EL (cell line): Measurements from ENCODE around the gene SPATA2L.
"Not testable (repeated sequence)": the region's sequence is repeated elsewhere in the genome, so short reads cannot be mapped to it uniquely, and the experiment has no call there.

Source experiments
- DNase-seq: peaks from one replicate; pipeline ENCODE4 v3.0.0-alpha.2; 2016

Gene SPATA2L

DNA sequence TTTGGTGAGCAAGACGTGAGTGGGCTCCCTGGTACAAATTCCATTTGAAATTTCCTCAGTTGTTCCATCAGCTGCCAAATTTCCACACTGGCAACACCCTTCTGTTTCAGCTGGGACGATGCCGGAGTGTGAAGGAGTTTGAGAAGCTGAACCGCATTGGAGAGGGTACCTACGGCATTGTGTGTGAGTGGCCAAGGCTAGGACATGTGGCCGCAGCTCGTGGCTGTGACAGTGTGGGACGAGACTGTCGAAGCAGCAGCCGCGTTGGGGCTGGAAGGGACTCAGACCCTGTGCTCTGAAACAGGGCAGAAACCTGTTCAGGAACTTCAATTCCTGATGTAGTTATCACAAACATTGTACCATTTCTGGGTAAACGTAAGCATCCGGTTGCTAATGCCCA is 12.4 kb downstream of the SPATA2L start:
- DNase-seq = no peak

DNA sequence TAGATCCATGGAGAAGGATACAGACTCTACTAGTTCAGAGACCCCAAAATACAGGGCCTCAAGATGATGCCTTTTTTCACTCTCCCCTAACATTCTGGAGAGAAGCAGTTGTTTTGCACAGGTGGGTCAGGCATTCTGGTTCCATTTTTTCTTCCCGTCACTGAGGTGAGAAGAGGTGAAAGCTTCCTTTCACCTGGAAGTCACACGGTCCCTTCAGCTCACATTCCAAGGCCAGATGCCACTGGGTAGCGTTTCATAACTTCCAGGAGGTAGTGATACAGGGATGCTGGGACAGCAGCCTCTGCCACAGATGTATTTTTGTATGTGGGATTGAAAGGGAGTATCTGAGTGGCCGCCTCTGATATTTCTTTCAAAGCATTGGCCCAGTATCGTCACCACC is 13.1 kb downstream of the SPATA2L start:
- no peak for DNase-seq

GRCh38 chr16:89687092-89687940 is 14.2 kb downstream of the SPATA2L start:
- peak; percentile 50 for DNase-seq

DNA sequence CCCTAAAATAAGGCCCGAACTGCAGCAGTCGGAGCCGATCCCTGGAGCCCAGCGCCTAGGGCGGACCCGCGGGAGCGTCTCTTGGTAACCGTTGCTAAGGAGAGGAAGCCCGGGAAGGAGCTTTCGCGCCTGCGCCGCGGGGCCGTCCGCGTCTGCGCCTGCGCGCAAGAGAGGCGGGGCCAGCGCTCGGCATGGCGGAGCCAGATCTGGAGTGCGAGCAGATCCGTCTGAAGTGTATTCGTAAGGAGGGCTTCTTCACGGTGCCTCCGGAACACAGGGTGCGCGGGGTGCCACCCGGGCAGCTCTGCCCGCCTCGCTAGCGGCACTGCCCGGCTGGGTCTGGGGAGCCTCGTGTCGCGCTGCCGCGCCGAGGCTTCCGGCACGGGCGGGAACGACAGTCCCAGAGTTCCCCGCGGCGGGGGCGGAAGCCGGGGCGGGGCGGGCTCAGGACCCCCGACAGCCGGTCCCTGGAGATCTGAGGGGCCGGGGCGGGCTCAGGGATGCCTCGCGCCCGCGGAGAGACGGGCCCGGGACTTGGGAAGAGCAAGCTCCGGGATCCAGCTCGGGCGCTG is 14.9 kb downstream of the SPATA2L start, which contains the start of gene CDK10:
TSS of gene CDK10 (plus strand) at position 170 of the 572 bp plus-strand sequence. CDS start at position 192, 22 bp downstream.
- peak; percentile 89 for DNase-seq

DNA sequence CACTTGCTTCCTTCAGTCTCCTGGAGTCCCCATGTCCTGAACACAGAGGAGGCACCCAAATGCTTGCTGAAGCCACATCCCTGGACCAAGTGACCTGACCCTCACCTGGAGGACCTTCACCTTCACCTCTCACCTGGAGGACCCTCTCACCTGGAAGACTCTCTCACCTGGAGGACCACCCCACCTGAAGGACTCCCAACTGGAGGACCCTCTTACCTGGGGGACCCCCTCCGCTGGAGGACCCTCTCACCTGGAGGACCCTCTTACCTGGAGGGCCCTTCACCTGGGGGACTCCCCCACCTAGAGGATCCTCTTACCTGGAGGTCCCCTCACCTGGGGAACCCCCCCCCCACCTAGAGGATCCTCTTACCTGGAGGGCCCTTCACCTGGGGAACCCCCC is 15.6 kb downstream of the SPATA2L start:
- no peak for DNase-seq

DNA sequence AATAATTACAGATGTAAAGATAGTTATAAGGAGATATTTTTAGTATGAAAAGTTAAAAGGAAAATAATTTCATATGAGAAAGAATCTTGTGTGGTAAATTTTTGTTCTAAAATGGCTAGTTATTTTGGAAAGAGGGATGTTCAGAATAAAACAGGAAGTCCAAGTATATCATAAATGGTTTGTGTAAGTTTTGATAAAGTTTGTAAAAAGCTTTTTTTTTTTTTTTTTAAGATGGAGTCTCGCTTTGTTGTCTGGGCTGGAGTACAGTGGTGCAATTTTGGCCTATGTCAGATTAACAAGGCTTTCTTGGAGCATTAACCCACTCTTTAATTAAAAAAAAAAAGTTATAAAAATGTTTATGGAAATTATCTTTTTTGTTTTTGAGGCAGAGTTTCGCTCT is 23.2 kb downstream of the SPATA2L start:
- no peak for DNase-seq

- no peak for DNase-seq
Observed at GRCh38 chr16:89672177-89672941, 29.1 kb downstream of the SPATA2L start.

GRCh38 chr16:89671565-89671964 is 29.9 kb downstream of the SPATA2L start:
- DNase-seq = not testable (repeated sequence)

DNA sequence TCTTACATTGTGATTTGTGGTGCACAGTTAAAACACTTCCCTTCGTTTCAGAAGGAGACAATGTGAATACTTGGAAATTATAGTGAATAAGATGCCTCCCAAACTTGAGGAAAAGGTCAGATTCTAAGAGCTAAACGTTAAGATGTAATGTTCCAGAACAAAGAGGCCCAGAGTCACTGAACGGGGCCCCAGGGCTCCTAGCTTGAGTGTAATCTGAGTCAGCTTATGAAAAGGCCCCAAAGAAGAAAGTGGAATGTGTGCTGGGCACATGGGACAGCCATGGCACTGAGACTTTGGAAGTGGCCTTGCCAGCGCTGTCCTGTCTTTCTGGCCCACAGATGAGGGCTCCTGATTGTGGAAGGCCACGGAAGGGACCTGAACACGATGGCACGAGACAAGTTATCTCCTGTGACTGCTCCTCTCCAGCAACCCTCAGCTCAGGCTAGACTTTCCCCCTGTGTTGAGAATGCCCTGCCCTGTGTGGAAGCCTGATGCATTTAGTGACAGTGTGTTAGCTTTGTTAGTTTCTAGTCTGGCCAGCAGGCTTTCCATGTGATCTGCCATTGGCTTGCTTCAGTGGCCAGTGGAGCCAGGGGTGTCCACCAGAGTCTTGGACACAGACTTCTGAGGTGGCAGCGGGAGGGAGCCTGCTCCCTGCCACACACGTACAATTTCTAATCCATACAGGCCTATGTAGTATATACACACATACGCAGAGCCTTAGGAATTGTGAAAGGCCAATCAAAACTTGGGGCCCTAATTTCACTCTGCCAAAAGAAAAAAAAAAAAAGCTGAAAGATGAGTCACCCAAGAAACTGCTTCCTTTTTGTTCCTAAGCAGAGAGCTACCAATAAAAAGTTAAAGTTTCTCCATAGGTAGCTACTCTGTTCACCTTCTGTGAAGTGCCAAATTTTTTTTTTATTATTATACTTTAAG is 30.7 kb downstream of the SPATA2L start:
- DNase-seq = peak; percentile 43

DNA sequence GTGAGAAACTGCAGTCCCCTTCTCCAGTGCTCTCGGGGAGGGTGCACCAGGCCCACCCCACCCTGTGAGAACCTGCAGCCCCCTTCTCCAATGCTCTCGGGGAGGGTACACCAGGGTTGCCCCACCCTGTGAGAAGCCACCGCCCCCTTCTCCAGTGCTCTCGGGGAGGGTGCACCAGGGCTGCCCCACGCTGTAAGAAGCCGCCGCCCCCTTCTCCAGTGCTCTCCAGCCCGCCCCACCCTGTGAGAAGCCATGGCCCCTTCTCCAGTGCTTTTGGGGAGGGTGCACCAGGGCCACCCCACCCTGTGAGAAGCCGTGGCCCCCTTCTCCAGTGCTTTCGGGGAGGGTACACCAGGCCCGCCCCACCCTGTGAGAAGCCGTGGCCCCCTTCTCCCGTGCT is 31.8 kb downstream of the SPATA2L start:
- no peak for DNase-seq

DNA sequence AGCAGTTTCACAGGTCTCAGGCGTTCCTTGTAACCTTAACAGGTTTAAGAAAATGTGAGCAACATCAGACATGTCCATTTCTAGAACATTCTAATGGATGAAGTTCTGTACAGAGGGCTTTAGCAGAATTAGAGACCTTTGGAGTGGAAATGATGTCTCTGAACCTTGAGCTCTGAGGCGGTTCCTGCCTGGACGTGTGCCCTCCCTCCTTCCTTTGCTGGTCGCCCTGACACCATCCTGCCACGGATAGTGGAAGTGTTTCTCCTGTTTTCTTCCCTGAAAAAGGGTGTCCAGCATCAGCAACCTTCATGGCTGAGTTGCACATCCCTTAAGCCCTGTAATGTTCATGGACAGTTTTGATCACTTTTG is 32.7 kb downstream of the SPATA2L start:
- DNase-seq = no peak

DNA sequence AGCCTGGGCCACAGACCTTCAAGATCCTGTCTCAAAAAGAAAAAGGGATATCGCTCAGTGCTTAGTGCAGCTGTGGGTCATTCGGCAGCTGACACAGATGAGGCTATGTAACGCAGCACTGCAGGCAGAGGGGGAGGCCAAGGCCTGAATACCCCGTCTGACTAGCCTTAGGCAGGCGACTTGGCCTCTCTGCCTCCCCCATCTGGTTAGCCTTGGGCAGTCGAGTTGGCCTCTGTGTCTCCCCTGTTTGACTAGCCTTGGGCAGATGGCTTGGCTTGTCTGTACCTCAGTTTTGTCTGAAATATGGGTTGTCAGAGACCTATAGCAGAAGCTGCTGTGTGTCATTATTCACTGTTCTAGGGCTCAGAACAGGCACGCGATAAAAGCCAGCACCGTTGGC is 33.9 kb downstream of the SPATA2L start:
- no peak for DNase-seq

DNA sequence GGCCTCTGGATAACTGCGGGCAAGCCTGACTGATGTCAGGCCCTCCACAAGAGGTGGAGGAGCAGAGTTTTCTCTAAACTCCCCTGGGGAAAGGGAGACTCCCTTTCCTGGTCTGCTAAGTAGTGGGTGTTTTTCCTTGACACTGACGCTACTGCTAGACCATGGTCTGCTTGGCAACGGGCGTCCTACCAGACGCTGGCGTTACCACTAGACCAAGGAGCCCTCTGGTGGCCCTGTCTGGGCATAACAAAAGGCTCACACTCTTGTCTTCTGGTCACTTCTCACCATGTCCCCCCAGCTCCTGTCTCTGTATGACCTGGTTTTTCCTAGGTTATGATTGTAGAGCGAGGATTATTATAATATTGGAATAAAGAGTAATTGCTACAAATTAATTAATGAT is 34.5 kb downstream of the SPATA2L start:
- peak; percentile 29 for DNase-seq

DNA sequence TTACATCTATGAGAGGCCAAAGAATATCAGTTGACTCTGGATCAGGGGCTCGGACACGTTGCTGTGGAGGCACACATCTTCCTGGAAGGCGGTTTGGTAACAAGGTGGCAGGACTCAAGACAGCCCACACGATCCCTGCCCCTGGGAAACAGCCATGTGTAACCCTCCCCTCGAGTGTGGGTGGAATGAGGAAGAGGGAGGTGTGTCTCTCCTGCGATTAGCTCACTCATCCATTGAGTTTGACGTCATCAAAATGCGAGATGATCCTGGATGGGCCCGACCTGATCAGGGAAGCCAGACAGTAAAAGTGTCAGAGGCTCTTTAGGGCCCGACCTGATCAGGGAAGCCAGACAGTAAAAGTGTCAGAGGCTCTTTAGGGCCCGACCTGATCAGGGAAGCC is 37.3 kb downstream of the SPATA2L start:
- DNase-seq = not testable (repeated sequence)

DNA sequence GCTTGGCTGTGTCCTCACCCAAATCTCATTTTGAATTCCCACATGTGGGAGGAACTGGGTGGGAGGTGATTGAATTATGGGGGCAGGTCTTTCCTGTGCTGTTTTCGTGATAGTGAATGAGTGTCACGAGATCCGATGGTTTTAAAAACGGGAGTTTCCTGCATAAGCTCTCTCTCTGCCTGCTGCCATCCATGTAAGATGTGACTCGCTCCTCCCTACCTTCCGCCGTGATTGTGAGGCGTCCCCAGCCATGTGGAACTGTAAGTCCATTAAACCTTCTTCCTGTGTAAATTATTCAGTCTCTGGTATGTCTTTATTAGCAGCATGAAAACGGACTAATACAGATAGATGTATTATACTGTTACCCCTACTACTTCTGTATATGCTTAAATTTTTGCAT is 40.3 kb downstream of the SPATA2L start:
- DNase-seq = no peak

DNA sequence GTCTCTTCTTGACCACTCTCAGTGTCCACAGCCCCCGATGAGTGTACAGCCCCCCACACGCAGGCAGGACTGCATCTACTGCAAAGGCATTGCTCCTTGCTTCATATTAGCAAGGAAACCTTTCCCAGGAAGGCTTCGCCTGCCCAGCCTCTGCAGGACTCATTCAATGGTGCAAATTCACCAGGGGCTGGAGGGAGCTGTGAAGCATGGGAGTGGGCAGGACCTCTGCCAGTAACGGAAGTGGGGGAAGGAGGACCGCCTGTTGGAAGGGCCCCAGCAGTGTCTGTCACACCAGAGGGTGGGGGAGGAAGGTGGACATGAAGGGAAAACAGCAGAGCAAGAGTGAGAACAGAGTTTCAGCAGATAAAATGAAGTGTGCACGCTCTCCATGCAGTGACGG is 41.4 kb downstream of the SPATA2L start:
- DNase-seq = no peak

DNA sequence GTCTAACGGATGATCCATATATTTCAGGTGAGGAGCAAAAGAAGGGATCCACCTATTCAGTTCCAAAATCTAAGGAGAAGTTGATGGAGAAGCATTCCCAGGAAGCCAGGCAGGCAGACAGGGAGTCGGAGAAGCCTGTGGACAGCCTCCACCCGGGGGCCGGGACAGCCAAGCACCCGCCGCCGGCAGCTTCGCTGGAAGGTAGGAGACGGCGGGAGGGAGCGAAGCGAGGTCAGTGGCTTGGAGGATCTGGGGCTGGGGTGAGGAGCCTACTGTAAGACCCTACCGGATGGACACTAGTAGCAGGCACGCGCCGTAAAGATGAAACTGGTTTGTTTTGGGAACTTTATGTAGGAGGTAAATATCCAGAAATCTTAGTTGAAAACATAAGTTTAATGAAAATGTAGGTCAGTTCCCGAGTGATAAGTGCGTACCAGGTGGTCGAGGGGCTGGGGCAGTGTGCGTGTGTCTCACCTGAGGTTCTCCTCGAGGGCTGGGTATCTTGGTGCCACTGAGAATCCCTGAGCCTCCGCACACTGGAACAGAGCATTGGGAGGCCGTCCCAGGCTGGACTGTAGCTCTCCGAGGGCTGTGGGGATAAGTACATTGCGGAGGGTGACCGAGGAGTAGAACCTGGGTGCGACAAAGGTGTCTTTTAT is 43.2 kb downstream of the SPATA2L start:
- peak; percentile 26 for DNase-seq

DNA sequence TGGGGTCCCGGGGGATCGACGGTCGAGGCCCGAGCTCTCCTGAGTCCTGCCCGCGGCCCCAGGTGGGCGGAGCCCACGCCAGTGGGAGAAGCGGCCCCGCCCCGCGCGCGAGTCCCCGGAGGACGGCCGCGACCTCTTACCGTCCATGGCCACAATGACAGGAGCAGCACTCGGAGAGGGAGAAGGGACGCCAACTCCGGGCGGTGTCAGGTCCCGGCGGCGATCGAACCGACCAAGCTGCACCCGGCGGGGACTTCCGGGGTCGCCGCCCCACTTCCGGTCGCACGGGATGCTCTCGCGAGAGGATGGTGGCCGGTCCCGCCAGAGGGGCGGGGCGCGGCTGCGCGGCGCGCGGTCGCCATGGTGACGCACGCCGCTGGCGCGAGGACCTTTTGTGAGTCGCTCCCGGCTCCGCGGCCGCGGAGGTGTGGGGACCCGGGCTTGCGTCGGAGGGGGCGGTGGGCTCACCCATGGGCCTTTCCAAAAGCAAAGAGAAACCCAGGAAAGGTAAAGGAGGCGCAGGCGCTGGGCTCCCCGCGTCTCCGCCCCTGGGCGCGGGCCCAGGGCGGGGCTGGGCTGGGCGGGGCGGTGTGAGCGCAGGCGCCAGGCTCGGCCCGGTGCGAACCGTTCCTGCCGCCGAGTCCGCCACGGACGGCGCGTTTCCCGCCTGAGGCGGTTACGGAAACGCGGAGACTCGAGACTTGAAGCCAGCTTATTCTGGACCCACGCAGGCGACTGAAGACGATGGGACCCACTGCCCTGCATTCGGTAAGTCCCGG is 43.9 kb downstream of the SPATA2L start, which contains the start of the genes CHMP1A and SPATA33:
TSS of gene CHMP1A (minus strand) at position 267 of the 779 bp plus-strand sequence. CDS start at position 147, 120 bp downstream.
TSS of gene SPATA33 (plus strand) at position 395 of the 779 bp plus-strand sequence. CDS start at position 471, 76 bp downstream.
- peak; percentile 84 for DNase-seq

DNA sequence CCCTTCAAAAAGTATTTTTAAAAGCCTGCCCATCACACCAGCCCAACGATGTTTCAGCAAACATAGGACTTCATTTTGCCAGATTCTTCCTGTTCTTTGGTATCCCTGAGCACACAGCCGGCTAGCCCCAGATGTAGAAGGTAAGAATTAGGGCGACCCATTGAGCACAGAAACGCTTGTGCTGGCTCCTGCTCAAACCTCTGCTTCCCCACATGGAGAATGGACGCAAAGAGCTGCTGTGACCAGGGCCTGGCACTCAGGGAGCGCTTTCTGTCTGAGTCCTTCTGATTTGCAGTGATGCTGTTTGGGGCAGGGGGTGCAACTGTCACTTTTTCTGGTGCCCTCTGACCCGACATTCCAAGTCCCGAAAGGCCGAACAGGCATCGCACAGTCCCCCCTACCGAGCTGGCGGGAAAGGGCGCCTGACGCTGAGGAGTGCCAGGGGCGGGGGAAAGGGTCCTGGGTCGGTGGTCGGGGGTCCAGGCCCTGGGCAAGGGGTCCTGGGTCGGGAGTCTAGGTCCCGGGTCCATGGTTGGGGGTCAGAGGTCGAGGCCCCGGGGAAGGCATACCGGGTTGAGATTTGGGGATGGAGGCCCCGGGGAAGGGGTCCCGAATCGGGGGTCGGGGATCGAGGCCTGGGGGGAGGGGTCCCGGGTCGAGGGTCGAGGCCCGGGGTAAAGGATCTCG is 44.9 kb downstream of the SPATA2L start:
- DNase-seq = no peak

GRCh38 chr16:89655062-89655643 is 46.4 kb downstream of the SPATA2L start:
- no peak for DNase-seq
